G401 (cell line): Measurements from ENCODE around the gene RILPL1. TPM values are rescaled to one million over a fixed set of nuclear protein-coding genes. Genes with fewer than 3 reads are reported as not detected.
A peak's percentile ranks its signal among the peaks of the same experiment; 100 is the strongest.
"Not testable (repeated sequence)": the region's sequence is repeated elsewhere in the genome, so short reads cannot be mapped to it uniquely, and the experiment has no call there.

Source experiments
- DNase-seq: peaks from one replicate; pipeline ENCODE4 v3.0.0-alpha.2; 2015; ENCODE audit warnings: low spot score
- in situ Hi-C: cut with HindIII; loops from 2 replicates; pipeline ENCODE4 v1.10.0; 2016; ENCODE audit warnings: low sequenced_read_pairs, mixed read lengths
- total RNA-seq: library from RNA; depleted of rRNA; stranded (reverse); fragments of >200 nt; shearing (Covaris generic); gene quantifications from 2 replicates; pipeline ENCODE4 v1.2.3, GENCODE V29; 2014; rRNA removed

The RILPL1 gene, protein sequence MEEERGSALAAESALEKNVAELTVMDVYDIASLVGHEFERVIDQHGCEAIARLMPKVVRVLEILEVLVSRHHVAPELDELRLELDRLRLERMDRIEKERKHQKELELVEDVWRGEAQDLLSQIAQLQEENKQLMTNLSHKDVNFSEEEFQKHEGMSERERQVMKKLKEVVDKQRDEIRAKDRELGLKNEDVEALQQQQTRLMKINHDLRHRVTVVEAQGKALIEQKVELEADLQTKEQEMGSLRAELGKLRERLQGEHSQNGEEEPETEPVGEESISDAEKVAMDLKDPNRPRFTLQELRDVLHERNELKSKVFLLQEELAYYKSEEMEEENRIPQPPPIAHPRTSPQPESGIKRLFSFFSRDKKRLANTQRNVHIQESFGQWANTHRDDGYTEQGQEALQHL
- 22.2 and 38.2 TPM in 2 replicates for total RNA-seq

DNA sequence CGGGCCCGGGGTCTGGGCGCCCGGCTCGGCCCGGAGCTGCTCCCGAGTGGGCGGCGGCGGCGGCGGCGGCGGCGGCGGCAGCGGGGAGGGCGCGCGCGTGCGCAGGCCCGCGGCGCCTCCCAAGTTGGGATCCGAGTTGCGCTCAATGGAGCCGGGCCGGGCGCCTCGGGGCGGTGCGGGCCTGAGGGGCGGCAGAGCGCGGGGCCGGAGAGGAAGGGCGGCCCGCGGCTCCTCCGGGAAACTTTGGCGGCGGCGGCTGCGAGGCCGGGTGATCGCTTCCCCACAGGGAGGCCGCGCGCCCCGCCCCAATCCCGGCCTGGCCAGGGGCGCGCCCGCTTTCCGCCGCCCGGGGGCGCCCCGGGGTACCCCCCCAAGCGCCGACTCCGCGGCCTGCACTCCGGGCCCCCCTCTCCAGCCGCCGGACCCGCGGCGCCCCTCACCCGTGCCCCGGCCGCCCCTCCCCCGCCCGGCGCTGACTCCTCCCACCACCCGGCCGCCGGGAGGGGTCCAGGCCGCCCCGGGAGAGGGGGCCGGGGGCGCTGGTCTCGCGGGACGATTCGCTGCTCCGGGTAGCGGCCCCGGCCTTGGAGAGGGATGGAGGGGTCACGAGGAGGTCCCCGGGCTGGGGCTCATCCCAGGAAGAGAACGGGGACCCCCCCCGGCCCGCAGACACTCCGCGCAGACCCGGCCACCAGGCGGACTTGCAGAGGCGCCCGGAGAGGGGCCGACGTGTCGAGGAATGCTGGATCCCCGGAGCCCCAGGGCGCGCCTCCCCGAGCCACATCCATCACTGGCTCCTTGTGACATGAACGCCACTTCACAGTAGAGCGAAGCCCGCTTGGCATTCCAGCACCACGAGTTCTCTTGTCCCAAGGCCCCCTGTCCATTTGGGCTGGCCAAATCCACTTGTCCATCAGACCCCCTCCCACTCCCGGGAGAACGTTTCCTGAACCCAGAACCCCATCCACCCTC is at the start of gene RILPL1:
Gene RILPL1, minus strand, starts transcription at position 48 of the 972 bp plus-strand sequence. CDS start 237 bp downstream, outside the sequence.
- in situ Hi-C loops = no loop called here
- DNase-seq = peak; percentile 45

DNA sequence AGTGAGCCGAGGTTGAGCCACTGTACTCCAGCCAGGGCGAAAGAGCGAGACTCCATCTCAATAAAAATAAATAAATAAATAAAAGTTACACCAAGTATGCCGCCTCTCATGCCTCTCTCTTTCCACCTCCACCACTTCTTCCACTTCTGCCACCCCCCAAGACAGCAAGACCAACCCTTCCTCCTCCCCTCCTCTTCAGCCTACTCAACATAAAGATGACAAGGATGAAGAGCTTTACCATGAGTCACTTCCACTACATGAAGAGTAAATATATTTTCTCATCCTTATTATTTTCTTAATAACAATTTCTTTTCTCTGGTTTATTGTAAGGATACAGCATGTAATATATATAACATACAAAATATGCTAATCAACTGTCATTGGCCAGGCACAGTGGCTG is 47.3 kb upstream of the RILPL1 start:
- no peak for DNase-seq

DNA sequence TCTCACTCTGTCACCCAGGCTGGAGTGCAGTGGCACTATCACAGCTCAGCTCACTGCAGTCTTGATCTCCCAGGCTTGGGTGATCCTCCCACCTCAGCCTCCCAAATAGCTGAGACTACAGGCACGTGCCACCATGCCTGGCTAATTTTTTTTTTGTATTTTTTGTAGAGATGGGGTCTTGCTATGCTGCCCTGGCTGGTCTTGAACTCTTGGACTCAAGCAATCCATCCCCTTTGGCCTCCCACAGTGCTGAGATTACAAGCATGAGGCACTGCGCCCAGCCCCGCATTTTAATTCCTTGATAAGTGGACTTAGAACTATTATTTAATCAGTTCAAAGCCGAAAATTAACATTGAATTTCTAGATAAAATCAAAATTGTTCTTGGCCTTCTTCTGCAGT is 45.3 kb upstream of the RILPL1 start:
- DNase-seq, in situ Hi-C loops: not testable (repeated sequence)

More for the DNA sequence above, 47.3 kb upstream of the RILPL1 start:
- in situ Hi-C loops = no loop called here

DNA sequence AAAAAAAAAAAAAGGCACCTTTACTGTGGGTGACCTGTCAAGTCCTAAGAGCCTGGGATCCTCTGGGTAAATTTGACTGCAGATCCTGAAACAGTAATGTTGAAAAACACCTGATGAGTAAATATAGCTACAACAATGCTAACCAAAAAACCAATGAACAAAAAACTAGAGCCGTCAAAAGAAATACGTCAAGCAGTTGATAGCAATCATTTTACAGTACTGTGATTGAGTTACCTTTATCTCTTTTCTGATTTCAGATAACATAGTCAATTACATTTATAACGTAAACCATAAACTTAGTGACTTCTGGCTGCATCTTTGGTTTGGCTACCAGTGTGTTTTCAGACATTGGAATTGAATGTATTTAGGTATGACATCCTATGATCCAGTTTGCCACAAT is 44.7 kb upstream of the RILPL1 start:
- DNase-seq = no peak
- in situ Hi-C loops = no loop called here

DNA sequence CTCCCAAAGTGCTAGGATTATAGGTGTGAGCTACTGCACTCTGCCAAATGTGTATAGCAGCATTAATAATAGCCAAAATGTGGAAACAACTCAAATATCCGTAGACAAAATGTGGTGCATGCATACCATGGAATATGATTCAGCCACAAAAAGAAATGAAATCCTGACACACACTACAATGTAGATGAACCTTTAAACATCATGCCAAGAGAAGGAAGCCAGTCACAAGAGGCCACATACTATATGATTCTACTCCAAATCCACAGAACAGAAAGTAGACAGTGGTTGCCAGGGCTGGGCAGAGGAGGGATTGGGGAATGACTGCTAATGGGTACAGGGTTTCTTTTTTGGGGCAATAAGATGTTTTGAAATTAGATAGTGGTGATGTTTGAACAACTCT is 43.1 kb upstream of the RILPL1 start:
- DNase-seq = no peak
- in situ Hi-C loops = no loop called here

DNA sequence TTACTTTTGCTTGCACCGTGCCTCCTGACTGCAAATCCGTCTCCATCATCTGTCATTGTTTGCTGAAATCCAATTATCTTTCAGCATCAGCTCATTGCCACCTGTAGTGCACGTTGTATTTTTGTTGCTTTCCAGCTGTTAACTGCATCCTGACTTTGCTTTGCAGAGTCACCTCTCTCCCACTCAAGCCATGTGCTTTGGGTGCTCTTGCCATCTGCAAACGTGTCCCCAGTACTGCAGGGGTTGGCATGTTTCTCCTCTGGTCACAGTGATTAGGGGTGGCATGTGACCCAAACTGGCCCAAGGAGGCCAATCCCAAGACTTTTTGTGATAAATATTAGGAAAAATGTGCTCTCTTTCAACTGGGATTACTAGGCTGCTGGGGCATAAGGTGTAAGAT is 40.4 kb upstream of the RILPL1 start:
- in situ Hi-C loops = no loop called here
- DNase-seq = no peak

DNA sequence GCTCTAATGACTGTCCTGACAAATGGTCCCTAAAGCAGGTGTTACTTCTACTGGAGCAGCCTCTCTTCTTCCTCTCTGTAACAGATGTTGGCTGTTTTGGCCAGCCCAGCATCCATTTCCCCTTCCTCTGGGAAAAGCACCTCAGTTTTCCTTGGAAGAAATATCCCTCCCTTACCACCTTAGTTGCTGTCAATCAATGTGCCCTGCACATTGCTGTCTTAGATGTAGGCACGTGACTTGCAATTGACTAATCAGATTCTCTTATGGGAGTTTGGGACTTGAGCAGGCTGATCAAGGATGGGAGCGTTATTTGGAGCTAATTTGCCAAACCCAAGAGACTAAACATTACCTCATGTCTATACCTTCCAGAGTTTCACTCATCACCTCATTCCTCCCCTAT is 38.9 kb upstream of the RILPL1 start:
- in situ Hi-C loops = no loop called here
- DNase-seq = no peak

DNA sequence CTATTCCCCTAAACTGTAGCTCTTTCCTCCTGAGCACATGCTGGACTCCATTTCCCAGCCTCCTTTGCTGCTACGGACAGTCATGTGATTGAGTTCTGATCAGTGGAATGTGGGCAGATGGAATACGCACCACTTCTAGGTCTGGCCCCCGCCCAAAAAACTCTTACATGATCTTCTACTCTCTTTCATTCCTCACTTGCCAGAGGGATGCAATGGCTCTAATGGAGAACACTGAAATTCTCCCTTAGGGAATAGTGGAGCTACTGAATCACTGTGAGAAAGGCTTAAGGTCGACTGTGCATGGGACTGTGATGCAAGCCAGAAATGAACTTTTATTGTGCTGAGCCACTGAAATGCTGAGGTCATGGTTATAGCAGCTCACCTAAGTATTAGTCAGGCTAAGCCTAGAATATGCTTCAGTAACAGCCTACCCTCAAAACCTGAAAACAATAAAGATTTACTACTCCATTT is 37.9 kb upstream of the RILPL1 start:
- in situ Hi-C loops = no loop called here
- peak; percentile 7 for DNase-seq

DNA sequence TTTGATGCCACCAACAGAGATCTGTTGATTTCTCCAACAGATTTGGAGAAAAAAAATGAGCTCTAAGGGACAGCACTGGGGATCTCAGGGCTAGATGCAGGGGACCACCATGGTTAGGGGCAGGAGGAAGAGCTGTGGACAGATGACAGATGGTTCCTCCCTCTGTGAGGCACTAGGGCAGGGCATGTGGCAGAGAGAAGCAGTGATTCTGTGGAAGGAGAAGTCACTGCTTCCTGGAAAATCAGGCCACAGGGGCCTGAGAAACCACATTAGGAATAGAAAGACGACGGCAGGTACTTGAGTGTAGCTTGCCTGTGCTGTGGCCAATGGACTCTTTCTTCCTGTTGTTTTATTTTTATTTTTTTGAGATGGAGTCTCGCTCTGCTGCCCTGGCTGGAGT is 25.9 kb upstream of the RILPL1 start:
- DNase-seq = no peak
- in situ Hi-C loops = no loop called here

DNA sequence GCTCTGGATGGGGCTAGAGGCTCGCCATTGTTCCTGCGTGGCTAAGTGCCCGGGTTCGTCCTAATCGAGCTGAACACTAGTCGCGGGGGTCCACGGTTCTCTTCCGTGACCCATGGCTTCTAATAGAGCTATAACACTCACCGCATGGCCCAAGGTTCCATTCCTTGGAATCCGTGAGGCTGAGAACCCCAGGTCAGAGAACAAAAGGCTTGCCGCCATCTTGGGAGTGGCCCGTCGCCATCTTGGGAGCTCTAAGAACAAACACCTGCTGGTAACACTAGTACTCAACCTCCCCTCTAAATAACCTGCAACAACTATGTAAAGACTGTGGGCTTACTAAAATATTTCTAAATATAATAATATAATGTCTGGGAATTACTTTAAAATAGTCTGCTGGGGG is 25.0 kb upstream of the RILPL1 start:
- in situ Hi-C loops, DNase-seq: not testable (repeated sequence)

DNA sequence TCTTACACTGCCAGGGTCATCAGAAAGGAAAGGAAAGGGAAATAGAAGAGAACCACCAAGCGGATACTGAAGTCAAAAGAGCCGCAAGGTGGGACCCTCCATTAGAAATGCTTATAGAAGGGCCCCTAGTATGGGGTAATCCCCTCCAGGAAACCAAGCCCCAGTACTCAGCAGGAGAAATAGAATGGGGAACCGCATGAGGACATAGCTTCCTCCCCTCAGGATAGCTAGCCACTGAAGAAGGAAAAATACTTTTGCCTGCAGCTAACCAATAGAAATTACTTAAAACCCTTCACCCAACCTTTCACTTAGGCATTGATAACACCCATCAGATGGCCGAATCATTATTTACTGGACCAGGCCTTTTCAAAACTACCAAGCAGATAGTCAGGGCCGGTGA is 21.3 kb upstream of the RILPL1 start:
- DNase-seq, in situ Hi-C loops: not testable (repeated sequence)

DNA sequence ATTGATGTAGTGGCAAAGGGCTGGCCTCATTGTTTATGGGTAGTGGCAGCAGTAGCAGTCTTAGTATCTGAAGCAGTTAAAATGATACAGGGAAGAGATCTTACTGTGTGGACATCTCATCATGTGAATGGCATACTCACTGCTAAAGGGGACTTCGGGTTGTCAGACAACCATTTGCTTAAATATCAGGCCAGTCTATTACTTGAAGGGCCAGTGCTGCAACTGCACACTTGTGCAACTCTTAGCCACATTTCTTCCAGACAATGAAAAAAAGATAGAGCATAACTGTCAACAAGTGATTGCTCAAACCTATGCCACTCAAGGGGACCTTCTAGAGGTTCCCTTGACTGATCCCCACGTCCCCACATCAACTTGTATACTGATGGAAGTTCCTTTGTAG is 20.6 kb upstream of the RILPL1 start:
- in situ Hi-C loops, DNase-seq: not testable (repeated sequence)

DNA sequence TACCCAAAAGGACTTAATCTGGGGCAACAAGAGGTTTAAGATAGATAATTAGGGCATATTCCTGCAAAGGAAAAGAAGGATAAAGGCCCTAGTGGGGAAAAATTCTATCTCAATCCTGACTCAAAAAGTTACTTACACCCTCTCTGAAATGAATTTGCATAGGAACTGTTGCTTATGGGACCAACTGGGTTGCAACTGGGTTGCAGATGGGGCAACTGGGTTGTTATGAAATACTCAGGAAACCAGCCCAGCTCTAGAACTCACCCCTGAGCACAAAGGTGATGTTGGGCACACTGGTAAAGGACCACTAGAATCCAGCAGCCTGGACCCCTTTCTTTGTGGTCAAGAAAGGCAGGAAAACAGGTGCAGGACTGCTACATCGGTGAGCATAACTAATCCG is 17.2 kb upstream of the RILPL1 start:
- in situ Hi-C loops = no loop called here
- no peak for DNase-seq

DNA sequence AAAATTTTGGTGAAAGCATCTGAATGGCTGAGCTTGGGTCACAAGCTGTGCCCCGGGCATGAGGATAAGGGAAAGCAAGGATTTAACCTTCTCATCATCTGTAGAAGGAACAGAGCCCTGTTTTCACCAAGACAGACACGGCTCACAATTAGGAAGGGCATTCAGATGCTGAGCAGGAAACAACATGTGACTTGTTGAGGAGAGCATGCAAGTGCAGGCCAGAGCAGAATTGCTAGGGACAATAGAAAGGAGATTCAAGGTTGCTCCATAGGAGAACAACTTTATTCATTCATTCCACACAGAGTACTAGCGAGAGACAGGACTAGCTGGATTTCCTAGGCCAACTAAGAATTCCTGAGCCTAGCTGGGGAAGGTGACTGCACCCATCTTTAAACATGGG is 14.6 kb upstream of the RILPL1 start:
- in situ Hi-C loops = no loop called here

DNA sequence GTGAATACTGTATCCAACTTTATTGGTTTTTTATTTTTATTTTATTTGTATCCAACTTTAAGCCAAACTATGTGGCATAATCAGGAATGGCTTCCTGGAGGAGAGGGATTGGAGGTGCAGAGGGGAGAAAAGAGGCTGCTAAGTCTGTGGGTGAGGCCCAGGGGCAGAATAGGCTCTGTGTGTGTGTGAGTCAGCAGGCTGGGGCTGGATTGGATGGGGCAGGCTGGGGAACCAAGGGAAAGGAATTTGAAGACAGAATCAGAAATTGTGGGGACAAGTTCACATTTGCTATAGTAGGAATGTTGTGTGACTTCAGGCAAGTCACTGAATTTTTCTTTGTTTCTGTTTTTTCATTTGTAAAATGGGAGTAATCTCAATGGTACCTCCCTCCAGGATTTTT is 12.8 kb upstream of the RILPL1 start:
- in situ Hi-C loops = no loop called here
- DNase-seq = no peak

More for the DNA sequence above, 14.6 kb upstream of the RILPL1 start:
- DNase-seq = no peak

DNA sequence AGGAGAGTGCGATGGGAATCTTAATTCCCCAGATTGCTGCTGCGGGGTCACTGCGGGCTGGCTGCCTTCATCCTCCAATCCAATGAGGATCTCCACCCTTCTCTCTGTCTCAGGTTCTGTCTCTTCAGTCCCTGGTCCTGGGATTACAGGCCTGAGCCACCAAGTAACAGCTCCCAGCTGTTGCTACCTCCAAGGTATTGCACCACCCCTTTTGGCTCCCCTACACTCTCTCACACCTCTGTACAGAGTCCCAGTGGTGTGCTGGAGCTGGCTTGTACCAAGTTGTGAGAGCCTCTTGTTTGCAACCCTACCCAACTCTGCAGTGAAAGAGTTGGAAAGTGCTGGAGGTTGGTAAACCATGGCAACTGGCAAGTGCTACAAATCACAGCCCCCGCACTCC is 10.0 kb upstream of the RILPL1 start:
- in situ Hi-C loops = no loop called here
- DNase-seq = no peak

DNA sequence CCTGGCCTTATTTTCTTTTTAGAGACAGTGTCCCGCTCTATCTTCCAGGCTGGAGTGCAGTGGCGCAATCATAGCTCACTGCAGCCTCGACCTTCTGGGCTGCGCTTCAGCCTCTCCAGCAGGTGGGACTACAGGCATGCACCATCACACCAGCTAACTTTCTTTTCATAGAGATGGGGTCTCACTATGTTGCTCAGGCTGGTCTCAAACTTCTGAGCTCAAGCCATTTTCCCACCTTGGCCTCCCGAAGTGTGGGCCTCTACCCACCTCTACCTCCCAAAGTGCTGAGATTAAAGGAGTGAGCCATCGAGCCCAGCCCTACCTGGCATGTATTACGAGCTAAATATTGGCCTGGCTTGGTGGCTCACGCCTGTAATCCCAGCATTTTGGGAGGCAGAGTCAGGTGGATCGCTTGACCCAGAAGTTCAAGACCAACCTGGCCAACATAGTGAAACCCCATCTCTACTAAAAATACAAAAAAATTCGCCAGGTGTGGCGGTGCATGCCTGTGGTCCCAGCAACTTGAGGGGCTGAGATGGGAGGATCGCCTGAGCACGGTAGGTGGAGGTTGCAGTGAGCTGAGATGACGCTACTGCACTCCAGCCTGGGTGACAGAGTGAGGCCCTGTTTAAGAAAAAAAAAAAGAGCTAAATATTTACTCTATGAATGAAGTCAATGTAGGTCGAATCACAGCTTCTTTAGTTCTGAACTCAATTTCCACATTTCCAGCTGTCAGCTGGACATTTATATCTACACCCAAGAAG is 7.6 kb upstream of the RILPL1 start:
- in situ Hi-C loops = no loop called here
- no peak for DNase-seq

DNA sequence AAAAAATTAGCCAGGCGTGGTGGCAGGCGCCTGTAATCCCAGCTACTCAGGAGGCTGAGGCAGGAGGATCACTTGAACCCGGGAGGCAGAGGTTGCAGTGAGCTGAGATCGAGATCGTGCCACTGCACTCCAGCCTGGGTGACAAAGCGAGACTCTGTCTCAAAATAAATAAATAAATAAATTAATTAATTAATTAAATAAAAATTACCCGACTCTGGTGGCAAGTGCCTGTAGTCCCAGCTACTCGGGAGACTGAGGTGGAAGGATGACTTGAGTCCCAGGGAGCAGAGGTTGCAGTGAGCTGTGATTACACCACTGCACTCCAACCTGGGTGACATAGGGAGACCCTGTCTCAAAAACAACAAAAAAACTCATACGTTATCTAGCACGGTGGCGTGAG is 2.4 kb upstream of the RILPL1 start:
- DNase-seq, in situ Hi-C loops: not testable (repeated sequence)
